HL-60 (cell line): ENCODE data around the gene TAS2R60.

Source experiments
- DNase-seq, 2 experiments: peaks; one replicate each; pipeline ENCODE4 v3.0.0-alpha.2; 2010 to 2020; ENCODE audit warnings: low read depth in 1 of 2, low spot score in 1 of 2
- H3K27ac ChIP-seq: fragments of 250-450 bp; sonication (Bioruptor Pico); replicated peaks from 2 replicates; pipeline ENCODE4 v1.5.1; 2020; ENCODE audit warnings: mild to moderate bottlenecking, moderate library complexity
- H3K27me3 ChIP-seq: fragments of 250-450 bp; sonication (Bioruptor Pico); 2 replicates; pipeline ENCODE4 v1.5.1; 2021; ENCODE audit warnings: mild to moderate bottlenecking, moderate library complexity; ENCODE audit not compliant: insufficient read depth, poor library complexity, severe bottlenecking
- H3K4me3 ChIP-seq: replicated peaks from 2 replicates; pipeline ENCODE4 v1.5.1; 2011; ENCODE audit warnings: mild to moderate bottlenecking, control low read depth, low read length; ENCODE audit not compliant: insufficient read depth
- CTCF ChIP-seq: IDR thresholded peaks from one replicate; pipeline ENCODE4 v1.5.1; 2011; ENCODE audit warnings: low read length, control low read depth, inconsistent platforms; ENCODE audit not compliant: insufficient read depth
- GABPA ChIP-seq: IDR thresholded peaks from 2 replicates; pipeline ENCODE4 v1.6.1; 2012; ENCODE audit warnings: low read depth
- POLR2AphosphoS5 ChIP-seq: IDR thresholded peaks from 2 replicates; pipeline ENCODE4 v1.6.1; 2012; ENCODE audit warnings: low read depth
- REST ChIP-seq: IDR thresholded peaks from 2 replicates; pipeline ENCODE4 v1.6.1; 2012; ENCODE audit warnings: low read depth; ENCODE audit not compliant: insufficient replicate concordance
- SPI1 ChIP-seq: IDR thresholded peaks from 2 replicates; pipeline ENCODE4 v1.6.1; 2012; ENCODE audit warnings: low read depth, mild to moderate bottlenecking, borderline replicate concordance

Gene TAS2R60

DNA sequence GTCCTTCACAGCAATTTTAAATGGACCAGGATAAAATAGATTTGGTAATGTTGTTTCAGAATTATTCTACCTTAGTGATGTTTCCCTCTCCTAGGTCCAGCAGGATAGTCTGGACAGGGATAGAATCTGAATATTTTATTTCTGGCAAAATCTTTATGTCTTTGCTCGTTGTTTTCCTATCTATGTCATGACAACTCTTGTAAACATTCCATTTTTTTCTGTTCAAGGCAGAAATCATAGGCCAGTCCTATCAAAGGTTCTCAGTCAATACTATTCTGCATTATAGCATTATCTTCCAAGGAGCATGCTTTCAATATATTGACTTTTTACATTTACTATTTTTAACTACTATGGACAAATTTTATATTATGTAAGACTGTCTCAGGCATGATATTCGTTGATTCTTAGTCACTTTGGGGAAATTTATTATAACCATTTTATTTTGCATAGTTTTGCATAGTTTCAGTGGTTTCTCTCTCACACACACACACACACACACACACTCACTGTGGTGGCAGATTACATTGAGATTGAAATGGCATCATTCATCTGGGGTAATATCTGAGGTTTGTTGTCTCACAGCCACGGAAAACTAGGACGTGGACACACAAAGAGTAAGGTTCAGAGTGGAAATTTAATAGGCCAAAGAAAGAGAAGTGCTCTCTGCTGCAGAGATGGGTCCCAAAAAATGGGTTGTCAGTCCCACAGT is 17.2 kb downstream of the TAS2R60 start:
- Histone ChIP-seq H3K4me3 (no peak overlapping the region), H3K27me3 (peaks cover 2% of the 10 kb centered on the region), H3K27ac (no peak overlapping the region)
- TF ChIP-seq GABPA (no peak), POLR2AphosphoS5 (no peak), SPI1 (no peak), CTCF (no peak), REST (no peak)
- DNase-seq = no peak

DNA sequence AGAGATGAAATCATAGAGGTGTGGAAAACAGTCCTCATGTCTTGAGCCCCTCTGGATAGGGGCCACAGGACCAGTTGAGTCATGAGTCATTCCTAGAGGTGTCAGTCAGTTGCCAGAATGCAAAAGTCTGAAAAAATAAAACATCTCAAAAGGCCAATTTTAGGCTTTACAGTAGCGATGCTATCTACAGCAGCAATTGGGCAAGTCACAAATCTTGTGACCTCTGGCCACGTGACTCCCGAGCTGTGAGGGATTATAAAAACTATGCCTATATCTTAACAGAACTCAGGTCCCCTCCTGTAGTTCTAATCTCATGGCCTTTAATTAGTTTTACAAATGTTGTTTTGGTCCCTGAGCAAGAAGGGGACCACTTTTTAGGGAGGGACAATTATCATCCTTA is 18.8 kb downstream of the TAS2R60 start:
- TF ChIP-seq CTCF = no peak
- no peak for TF ChIP-seq POLR2AphosphoS5
- no peak for TF ChIP-seq GABPA
- Histone ChIP-seq H3K27me3 (peaks cover 2% of the 10 kb centered on the region), H3K27ac (no peak overlapping the region), H3K4me3 (no peak overlapping the region)
- no peak for DNase-seq

DNA sequence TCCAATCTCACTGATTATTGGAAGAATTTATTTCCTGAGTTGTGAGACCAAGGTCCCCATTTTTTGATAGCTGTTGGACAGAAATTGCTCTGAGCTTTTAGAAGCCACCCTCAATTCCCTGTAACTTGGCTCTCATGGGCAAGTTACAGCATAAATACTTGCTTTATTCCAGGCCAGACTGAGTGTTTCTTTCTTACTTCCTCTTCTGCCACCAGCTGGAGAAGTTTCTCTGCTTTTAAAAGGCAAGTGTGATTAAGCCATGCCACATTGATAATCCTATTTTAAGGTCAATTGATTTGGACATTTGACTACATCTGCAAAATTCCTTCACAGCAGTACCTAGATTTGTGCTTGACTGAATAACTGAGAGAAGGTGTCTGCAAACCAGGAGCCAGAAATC is 20.3 kb downstream of the TAS2R60 start:
- TF ChIP-seq POLR2AphosphoS5 (no peak), CTCF (no peak), GABPA (no peak), SPI1 (no peak), REST (no peak)
- H3K4me3 ChIP-seq = no peak overlapping the region
- no peak overlapping the region for H3K27ac ChIP-seq
- DNase-seq = no peak
- peaks cover 2% of the 10 kb centered on the region for H3K27me3 ChIP-seq

- no peak for DNase-seq
- no peak for TF ChIP-seq CTCF
- no peak for TF ChIP-seq GABPA
- no peak for TF ChIP-seq REST
- TF ChIP-seq SPI1 = no peak
- no peak for TF ChIP-seq POLR2AphosphoS5
- H3K27me3 ChIP-seq = peaks cover 2% of the 10 kb centered on the region
- no peak overlapping the region for H3K27ac ChIP-seq
- no peak overlapping the region for H3K4me3 ChIP-seq
These were observed 20.7 kb downstream of the TAS2R60 start for GRCh38 chr7:143463957-143464356.
